Prostate gland (tissue), 2 donors: ENCODE measurements around the gene EPB41L4A.

Experiments
- POLR2A ChIP-seq: fragments of 450-650 bp; IDR thresholded peaks from one replicate; pipeline ENCODE4 v1.6.1; 2016; ENCODE audit warnings: antibody characterized with exemption, mild to moderate bottlenecking
- POLR2AphosphoS5 ChIP-seq: sonication (generic); formaldehyde crosslinking; IDR thresholded peaks from one replicate; pipeline ENCODE4 v1.6.1; 2017; ENCODE audit warnings: antibody characterized with exemption
- TF ChIP-seq, protein P1 (sequence below), 4 experiments: fragments of 200-600 bp in 2 of 4; fragments of 450-650 bp in 2 of 4; sonication (generic) in 2 of 4; IDR thresholded peaks; 1 replicate in 3 of 4; 2 replicates in 1 of 4; pipeline ENCODE4 v1.5.1; 2016 to 2019; ENCODE audit warnings: antibody characterized with exemption in 4 of 4, mild to moderate bottlenecking in 2 of 4, moderate library complexity in 2 of 4

GRCh38 chr5:112154940-112155686 lies 264.0 kb downstream of the EPB41L4A start:
- TF ChIP-seq, protein P1, sequence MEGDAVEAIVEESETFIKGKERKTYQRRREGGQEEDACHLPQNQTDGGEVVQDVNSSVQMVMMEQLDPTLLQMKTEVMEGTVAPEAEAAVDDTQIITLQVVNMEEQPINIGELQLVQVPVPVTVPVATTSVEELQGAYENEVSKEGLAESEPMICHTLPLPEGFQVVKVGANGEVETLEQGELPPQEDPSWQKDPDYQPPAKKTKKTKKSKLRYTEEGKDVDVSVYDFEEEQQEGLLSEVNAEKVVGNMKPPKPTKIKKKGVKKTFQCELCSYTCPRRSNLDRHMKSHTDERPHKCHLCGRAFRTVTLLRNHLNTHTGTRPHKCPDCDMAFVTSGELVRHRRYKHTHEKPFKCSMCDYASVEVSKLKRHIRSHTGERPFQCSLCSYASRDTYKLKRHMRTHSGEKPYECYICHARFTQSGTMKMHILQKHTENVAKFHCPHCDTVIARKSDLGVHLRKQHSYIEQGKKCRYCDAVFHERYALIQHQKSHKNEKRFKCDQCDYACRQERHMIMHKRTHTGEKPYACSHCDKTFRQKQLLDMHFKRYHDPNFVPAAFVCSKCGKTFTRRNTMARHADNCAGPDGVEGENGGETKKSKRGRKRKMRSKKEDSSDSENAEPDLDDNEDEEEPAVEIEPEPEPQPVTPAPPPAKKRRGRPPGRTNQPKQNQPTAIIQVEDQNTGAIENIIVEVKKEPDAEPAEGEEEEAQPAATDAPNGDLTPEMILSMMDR (IDR thresholded peaks at IDR 0.05): no peak
- TF ChIP-seq POLR2A: no peak
- TF ChIP-seq POLR2AphosphoS5: no peak
